Measurements from ENCODE around the gene HLF. TPM values are rescaled to one million over a fixed set of nuclear protein-coding genes. Genes with fewer than 3 reads are reported as not detected.
A peak's percentile ranks its signal among the peaks of the same experiment; 100 is the strongest.

The HLF gene
- total and polyA plus RNA-seq, 4 donors, result 2.0 to 12.4 (median 8.8) TPM

DNA sequence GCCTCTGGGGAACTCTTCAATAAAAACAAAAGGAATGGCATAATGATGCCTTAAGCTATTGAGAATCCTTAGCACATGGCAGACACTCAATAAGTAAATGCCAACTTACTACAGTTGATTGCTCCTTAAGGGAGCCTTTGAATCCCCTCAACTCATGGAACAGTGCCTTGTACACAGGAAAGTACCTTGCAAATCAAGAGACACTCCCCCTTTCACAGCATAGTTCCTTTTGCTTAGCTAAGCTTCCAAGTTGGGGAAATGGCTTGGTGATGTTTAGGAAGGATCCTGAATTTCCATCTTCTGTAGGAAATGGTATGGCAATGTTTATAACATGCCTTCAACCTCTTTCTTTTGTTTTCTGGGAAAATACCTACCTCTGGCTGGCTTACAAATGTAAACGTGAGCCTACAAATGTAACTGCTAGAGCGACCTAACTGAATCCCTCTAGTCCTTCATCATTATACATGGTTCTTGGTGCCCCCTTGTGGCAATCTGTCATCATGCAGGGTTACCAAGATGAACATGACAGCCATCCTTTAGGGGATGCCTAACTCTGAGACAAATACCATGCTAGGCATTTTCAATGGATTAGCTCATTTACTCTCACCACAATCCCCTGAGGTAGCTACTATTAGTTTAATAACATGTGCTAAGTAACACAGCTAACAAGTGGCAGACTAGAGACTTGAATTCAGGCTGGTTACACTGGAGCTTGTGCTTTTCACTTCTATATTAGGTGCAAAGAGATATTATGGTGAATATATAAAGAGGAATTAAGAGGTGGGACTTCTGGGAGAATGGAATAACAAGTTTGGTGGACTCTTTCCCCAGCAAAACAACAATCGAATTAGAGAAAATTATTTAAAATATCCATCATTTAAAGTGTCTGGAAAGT is 91.9 kb downstream of the HLF start:
- H3K4me3 ChIP-seq (ENCODE audit: low read length in 2 of 2), result no peak overlapping the region
- no peaks in the 10 kb centered on the region for H3K9me3 ChIP-seq (ENCODE audit: control insufficient read depth, low read length)
- H3K36me3 ChIP-seq (ENCODE audit: control insufficient read depth in 1 of 2, insufficient read depth in 2 of 2, low read length in 1 of 2), result no peaks in the 10 kb centered on the region
- H3K27ac ChIP-seq (ENCODE audit: low read depth in 1 of 2, low read length in 2 of 2), result no peak overlapping the region
- 28 to 35% methylated on average over 3 of the region's 3 CpGs for WGBS, 2 donors
- no peaks in the 10 kb centered on the region for H3K4me1 ChIP-seq (ENCODE audit: control insufficient read depth in 1 of 2, insufficient read depth in 2 of 2, low read length in 2 of 2)
- H3K27me3 ChIP-seq (ENCODE audit: control insufficient read depth in 1 of 2, insufficient read depth in 2 of 2, low read length in 1 of 2), result no peaks in the 10 kb centered on the region
- ATAC-seq (ENCODE audit: low FRiP score) (peak; percentile 79), DNase-seq (peak in 1 of 2 donors; percentile 72)
- intact Hi-C loops (cut with DNase I), result loop anchor here in 1 of 2 donors (5.0 kb wide), 1 partner anchor 359 kb away; no protein-coding TSS in a partner anchor

GRCh38 chr17:55360971-55361370 is 96.2 kb downstream of the HLF start:
- intact Hi-C loops (cut with DNase I), result loop anchor here in 1 of 2 donors (10.0 kb wide), 1 partner anchor 154 kb away; the partner anchor contains the start of gene SMIM36
- H3K27me3 ChIP-seq (ENCODE audit: control insufficient read depth in 1 of 2, insufficient read depth in 2 of 2, low read length in 1 of 2), result no peaks in the 10 kb centered on the region
- H3K4me1 ChIP-seq (ENCODE audit: control insufficient read depth in 1 of 2, insufficient read depth in 2 of 2, low read length in 2 of 2), result no peaks in the 10 kb centered on the region
- no peak overlapping the region for H3K27ac ChIP-seq (ENCODE audit: low read depth in 1 of 2, low read length in 2 of 2)
- DNase-seq, result no peak
- no peak for ATAC-seq (ENCODE audit: low FRiP score)
- no peaks in the 10 kb centered on the region for H3K36me3 ChIP-seq (ENCODE audit: control insufficient read depth in 1 of 2, insufficient read depth in 2 of 2, low read length in 1 of 2)
- no peak overlapping the region for H3K4me3 ChIP-seq (ENCODE audit: low read length in 2 of 2)
- no peaks in the 10 kb centered on the region for H3K9me3 ChIP-seq (ENCODE audit: control insufficient read depth, low read length)

DNA sequence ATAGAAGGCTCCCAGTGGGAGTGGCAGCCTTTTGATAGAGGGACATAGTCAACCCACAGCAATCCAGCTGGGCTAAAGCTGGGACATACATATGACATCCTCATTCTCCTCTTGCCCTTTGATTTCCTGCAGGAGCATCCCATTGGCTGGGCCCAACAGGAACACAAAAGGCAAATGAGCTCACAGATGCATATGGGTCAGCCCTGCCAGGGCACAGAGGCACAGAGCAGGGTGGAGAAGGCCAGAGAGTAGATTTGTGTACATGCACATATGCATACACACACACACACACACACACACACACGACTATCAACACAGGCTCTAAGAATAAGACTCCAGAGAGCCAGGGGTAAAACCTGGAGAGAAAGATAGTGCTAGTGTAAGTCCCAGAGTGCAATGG is 98.3 kb downstream of the HLF start:
- H3K27ac ChIP-seq (ENCODE audit: low read depth in 1 of 2, low read length in 2 of 2), result no peak overlapping the region
- 70 to 80% methylated on average over 1 of the region's 1 CpG for WGBS, 2 donors
- intact Hi-C loops (cut with DNase I), result loop anchor here in 1 of 2 donors (10.0 kb wide), 1 partner anchor 152 kb away; the partner anchor contains the start of gene SMIM36
- no peak for DNase-seq
- no peaks in the 10 kb centered on the region for H3K27me3 ChIP-seq (ENCODE audit: control insufficient read depth in 1 of 2, insufficient read depth in 2 of 2, low read length in 1 of 2)
- no peak for ATAC-seq (ENCODE audit: low FRiP score)
- no peaks in the 10 kb centered on the region for H3K9me3 ChIP-seq (ENCODE audit: control insufficient read depth, low read length)
- H3K4me1 ChIP-seq (ENCODE audit: control insufficient read depth in 1 of 2, insufficient read depth in 2 of 2, low read length in 2 of 2), result no peaks in the 10 kb centered on the region
- no peaks in the 10 kb centered on the region for H3K36me3 ChIP-seq (ENCODE audit: control insufficient read depth in 1 of 2, insufficient read depth in 2 of 2, low read length in 1 of 2)
- H3K4me3 ChIP-seq (ENCODE audit: low read length in 2 of 2), result no peak overlapping the region

- Histone ChIP-seq H3K9me3 (ENCODE audit: control insufficient read depth, low read length) (no peaks in the 10 kb centered on the region), H3K36me3 (ENCODE audit: control insufficient read depth in 1 of 2, insufficient read depth in 2 of 2, low read length in 1 of 2) (no peaks in the 10 kb centered on the region), H3K4me3 (ENCODE audit: low read length in 2 of 2) (no peak overlapping the region), H3K27me3 (ENCODE audit: control insufficient read depth in 1 of 2, insufficient read depth in 2 of 2, low read length in 1 of 2) (no peaks in the 10 kb centered on the region), H3K27ac (ENCODE audit: low read depth in 1 of 2, low read length in 2 of 2) (no peak overlapping the region), H3K4me1 (ENCODE audit: control insufficient read depth in 1 of 2, insufficient read depth in 2 of 2, low read length in 2 of 2) (no peaks in the 10 kb centered on the region)
- DNase-seq (no peak), ATAC-seq (ENCODE audit: low FRiP score) (no peak)
- intact Hi-C loops (cut with DNase I), result loop anchor here in 1 of 2 donors (10.0 kb wide), 1 partner anchor 149 kb away; the partner anchor contains the start of gene SMIM36
- 86 to 87% methylated on average over 1 of the region's 1 CpG for WGBS, 2 donors
These were observed 101.3 kb downstream of the HLF start for GRCh38 chr17:55366020-55366481.

DNA sequence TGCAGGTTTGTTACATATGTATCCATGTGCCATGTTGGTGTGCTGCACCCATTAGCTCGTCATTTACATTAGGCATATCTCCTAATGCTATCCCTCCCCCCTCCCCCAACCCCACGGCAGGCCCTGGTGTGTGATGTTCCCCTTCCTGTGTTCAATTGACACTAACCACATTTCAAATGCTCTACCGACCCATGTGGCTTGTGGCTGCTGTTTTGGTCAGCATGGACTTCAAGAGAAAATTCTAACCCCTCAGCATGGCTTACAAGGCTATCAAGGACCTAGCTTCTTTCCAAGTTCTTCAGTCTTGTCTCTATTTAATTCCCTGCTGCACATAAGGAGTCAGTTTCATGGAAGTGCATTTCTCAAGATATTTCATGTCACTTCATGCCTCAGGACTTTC is 103.9 kb downstream of the HLF start:
- H3K4me1 ChIP-seq (ENCODE audit: control insufficient read depth in 1 of 2, insufficient read depth in 2 of 2, low read length in 2 of 2), result no peaks in the 10 kb centered on the region
- H3K27me3 ChIP-seq (ENCODE audit: control insufficient read depth in 1 of 2, insufficient read depth in 2 of 2, low read length in 1 of 2), result no peaks in the 10 kb centered on the region
- intact Hi-C loops (cut with DNase I), result loop anchor here in 1 of 2 donors (10.0 kb wide), 1 partner anchor 146 kb away; the partner anchor contains the start of gene SMIM36
- H3K27ac ChIP-seq (ENCODE audit: low read depth in 1 of 2, low read length in 2 of 2), result no peak overlapping the region
- H3K36me3 ChIP-seq (ENCODE audit: control insufficient read depth in 1 of 2, insufficient read depth in 2 of 2, low read length in 1 of 2), result no peaks in the 10 kb centered on the region
- ATAC-seq (ENCODE audit: low FRiP score) (no peak), DNase-seq (no peak)
- 70 to 71% methylated on average over 3 of the region's 3 CpGs for WGBS, 2 donors
- peaks cover 3% of the 10 kb centered on the region for H3K9me3 ChIP-seq (ENCODE audit: control insufficient read depth, low read length)
- H3K4me3 ChIP-seq (ENCODE audit: low read length in 2 of 2), result no peak overlapping the region

Other genes with a start within 250 kb of the HLF start
- gene MMD, start 156.9 kb downstream of the HLF start, total RNA-seq, result 10 to 100 TPM in 1 of 2 donors, 1 to 10 TPM in 1; 9.4 to 13.9 TPM
- gene MMD, start 156.9 kb downstream of the HLF start, polyA plus RNA-seq, result 10 to 100 TPM in 1 of 2 donors, 1 to 10 TPM in 1; 3.3 to 12.8 TPM
- gene SMIM36, start 246.5 kb downstream of the HLF start, total RNA-seq, result not detected
- not detected for gene SMIM36, start 246.5 kb downstream of the HLF start, polyA plus RNA-seq

Data from aorta (tissue), 5 donors.